Lung (tissue), 12 donors: ENCODE measurements around the gene ZC3H8. TPM values are rescaled to one million over a fixed set of nuclear protein-coding genes. Genes with fewer than 3 reads are reported as not detected.

ENCODE experiments used
- ATAC-seq: fragments of 200-7000 bp; cut with Tn5 transposase; one replicate; pipeline ENCODE4 v1.9.1; 2020; ENCODE audit warnings: moderate number of reproducible peaks; ENCODE audit not compliant: insufficient read depth, low FRiP score
- DNase-seq, 3 donors: peaks; one replicate each; pipeline ENCODE4 v3.0.0-alpha.2; 2013 to 2017
- H3K27ac ChIP-seq, 2 donors: one replicate each; pipeline ENCODE4 v1.5.1; 2013; ENCODE audit warnings: mild to moderate bottlenecking in 2 of 2, moderate library complexity in 2 of 2, control low read depth in 1 of 2, inconsistent platforms in 1 of 2, low read depth in 1 of 2, low read length in 1 of 2
- H3K27me3 ChIP-seq, 3 donors: one replicate each; pipeline ENCODE4 v1.5.1; 2013; ENCODE audit warnings: low read length in 2 of 3; ENCODE audit not compliant: control insufficient read depth in 3 of 3, insufficient read depth in 3 of 3
- H3K36me3 ChIP-seq, 4 donors: one replicate each; pipeline ENCODE4 v1.5.1; 2013; ENCODE audit warnings: low read length in 4 of 4, mild to moderate bottlenecking in 1 of 4, moderate library complexity in 1 of 4; ENCODE audit not compliant: control insufficient read depth in 4 of 4, insufficient read depth in 4 of 4
- H3K4me1 ChIP-seq, 5 donors: one replicate each; pipeline ENCODE4 v1.5.1; 2013; ENCODE audit warnings: low read length in 5 of 5, mild to moderate bottlenecking in 2 of 5, moderate library complexity in 1 of 5; ENCODE audit not compliant: control insufficient read depth in 5 of 5, insufficient read depth in 5 of 5
- H3K4me3 ChIP-seq: one replicate; pipeline ENCODE4 v1.5.1; 2013; ENCODE audit warnings: mild to moderate bottlenecking, control low read depth, moderate library complexity
- H3K9ac ChIP-seq, 2 donors: one replicate each; pipeline ENCODE4 v1.5.1; 2013; ENCODE audit warnings: low read length in 2 of 2, control low read depth in 1 of 2; ENCODE audit not compliant: insufficient read depth in 1 of 2
- H3K9me3 ChIP-seq, 4 donors: one replicate each; pipeline ENCODE4 v1.5.1; 2013; ENCODE audit warnings: low read length in 3 of 4, mild to moderate bottlenecking in 1 of 4, moderate library complexity in 1 of 4; ENCODE audit not compliant: control insufficient read depth in 4 of 4, insufficient read depth in 3 of 4
- WGBS, 2 donors: extraction: QIAGEN DNeasy Blood & Tissue Kit; methylation state at CpG; one replicate each; pipeline ENCODE4 v1.1.7; 2013; 5-methylcytosine and 5-hydroxymethylcytosine counted together
- polyA plus RNA-seq, 2 donors: library from polyadenylated mRNA; stranded (reverse); fragments of 200-250 nt; gene quantifications; one replicate each; pipeline ENCODE4 v1.2.1, GENCODE V29; 2013
- total RNA-seq, 2 donors: library from RNA; depleted of rRNA in 1 of 2; stranded (reverse); fragments of >200 nt in 1 of 2; gene quantifications; one replicate each; pipeline ENCODE4 v1.2.1, GENCODE V29; 2014 to 2021
- TF ChIP-seq, protein P1 (sequence below): IDR thresholded peaks from 2 replicates; pipeline ENCODE4 v1.5.1; 2012; ENCODE audit warnings: mild to moderate bottlenecking; ENCODE audit errors: control extremely low read depth, extremely low read depth
- donor health status: control.
- donor health status: control.
- donor health status: Bipolar disorder and iron deficiency.
- donor health status: healthy.
- donor health status: DM: yes; HTN: yes; CAD: no.

ZC3H8 gene
- total and polyA plus RNA-seq, 4 donors, result 2.1 to 24.9 (median 5.3) TPM

DNA sequence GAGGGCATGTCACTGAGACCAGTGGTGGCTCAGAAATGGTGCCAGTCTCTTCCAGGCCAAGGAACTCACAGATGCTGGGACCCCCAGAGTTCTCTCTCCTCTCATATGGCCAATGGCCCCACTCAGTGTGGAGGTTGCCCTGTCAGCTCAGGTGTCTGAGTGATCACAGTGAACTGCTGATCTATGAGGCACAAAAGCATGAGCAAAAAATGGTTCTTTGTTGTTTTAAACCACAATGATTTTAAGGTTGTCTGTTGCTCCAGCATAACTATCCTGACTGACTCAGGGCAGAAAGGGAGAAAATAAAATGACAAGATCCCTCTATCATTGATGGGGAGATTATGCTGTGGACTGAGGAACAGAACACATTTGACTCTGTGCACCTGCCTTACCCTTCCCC, 58.9 kb downstream of the ZC3H8 start:
- Histone ChIP-seq H3K27ac (no peak overlapping the region), H3K9me3 (peaks cover 0 to 3% (median 0%) of the 10 kb centered on the region in 4 donors), H3K36me3 (peaks cover 0 to 2% (median 0%) of the 10 kb centered on the region in 4 donors), H3K4me3 (no peak overlapping the region), H3K9ac (no peak overlapping the region), H3K4me1 (peaks cover 0 to 6% (median 0%) of the 10 kb centered on the region in 5 donors), H3K27me3 (no peaks in the 10 kb centered on the region)
- ATAC-seq, result no peak
- no peak for DNase-seq
- TF ChIP-seq, protein P1, sequence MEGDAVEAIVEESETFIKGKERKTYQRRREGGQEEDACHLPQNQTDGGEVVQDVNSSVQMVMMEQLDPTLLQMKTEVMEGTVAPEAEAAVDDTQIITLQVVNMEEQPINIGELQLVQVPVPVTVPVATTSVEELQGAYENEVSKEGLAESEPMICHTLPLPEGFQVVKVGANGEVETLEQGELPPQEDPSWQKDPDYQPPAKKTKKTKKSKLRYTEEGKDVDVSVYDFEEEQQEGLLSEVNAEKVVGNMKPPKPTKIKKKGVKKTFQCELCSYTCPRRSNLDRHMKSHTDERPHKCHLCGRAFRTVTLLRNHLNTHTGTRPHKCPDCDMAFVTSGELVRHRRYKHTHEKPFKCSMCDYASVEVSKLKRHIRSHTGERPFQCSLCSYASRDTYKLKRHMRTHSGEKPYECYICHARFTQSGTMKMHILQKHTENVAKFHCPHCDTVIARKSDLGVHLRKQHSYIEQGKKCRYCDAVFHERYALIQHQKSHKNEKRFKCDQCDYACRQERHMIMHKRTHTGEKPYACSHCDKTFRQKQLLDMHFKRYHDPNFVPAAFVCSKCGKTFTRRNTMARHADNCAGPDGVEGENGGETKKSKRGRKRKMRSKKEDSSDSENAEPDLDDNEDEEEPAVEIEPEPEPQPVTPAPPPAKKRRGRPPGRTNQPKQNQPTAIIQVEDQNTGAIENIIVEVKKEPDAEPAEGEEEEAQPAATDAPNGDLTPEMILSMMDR, result no peak

DNA sequence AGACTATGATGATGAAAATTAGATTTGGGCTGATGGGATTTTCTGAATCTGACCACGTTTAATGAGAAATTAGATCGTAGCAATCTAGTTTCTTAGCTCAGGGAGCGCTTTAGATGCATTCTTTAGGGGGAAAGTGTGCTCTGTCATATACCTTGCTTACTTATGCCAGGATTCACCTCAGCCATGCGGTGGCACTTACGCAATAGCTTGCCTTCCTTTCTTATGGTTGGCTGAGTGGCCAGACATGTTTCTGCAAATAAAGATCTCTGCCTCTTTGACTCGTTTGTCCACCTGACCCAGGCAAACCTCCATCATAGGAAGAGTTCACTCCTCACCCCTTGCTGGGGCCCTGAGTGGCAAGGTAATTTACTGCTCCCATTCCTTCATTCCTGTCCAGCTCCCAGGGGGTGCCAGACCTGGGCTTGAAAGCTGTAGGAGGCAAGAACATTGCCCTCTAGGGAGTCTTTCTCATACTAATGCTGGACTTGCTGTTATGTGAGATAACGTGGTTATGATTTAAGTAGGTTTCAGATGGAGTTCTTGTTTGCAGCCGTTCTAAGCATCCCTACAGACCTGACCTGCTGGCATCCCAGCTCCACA, 59.6 kb downstream of the ZC3H8 start:
- Histone ChIP-seq H3K4me3 (no peak overlapping the region), H3K4me1 (peaks cover 0 to 6% (median 0%) of the 10 kb centered on the region in 5 donors), H3K27me3 (no peaks in the 10 kb centered on the region), H3K9ac (no peak overlapping the region), H3K9me3 (peaks cover 0 to 1% (median 0%) of the 10 kb centered on the region in 4 donors), H3K36me3 (peaks cover 0 to 2% (median 0%) of the 10 kb centered on the region in 4 donors), H3K27ac (no peak overlapping the region)
- no peak for ATAC-seq
- TF ChIP-seq, protein P1, result no peak
- WGBS, 2 donors, result 87 to 89% methylated on average over 8 of the region's 8 CpGs
- DNase-seq, result no peak

DNA sequence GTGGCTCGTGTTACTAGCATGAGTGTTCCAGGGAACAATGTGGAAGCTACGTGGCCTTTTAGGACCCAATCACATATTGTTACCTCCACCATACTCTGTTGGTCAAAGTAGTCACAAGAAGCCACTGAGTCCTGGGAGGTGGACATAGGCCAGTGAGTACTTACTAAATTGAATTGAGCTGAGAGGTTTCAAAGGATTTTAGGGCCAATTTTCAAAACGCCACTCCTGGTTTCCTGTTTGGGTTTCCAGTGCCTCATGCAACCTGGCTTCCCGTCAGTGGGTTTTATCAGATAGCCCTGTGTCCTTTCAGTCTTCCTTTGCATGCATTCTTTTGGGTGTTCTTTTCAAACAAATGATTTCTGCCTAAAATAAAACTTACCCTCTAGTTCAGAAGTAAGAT, 60.4 kb downstream of the ZC3H8 start:
- H3K9me3 ChIP-seq, result no peaks in the 10 kb centered on the region
- no peak for ATAC-seq
- TF ChIP-seq, protein P1, result no peak
- no peak overlapping the region for H3K9ac ChIP-seq
- H3K27ac ChIP-seq, result no peak overlapping the region
- no peaks in the 10 kb centered on the region for H3K27me3 ChIP-seq
- H3K4me1 ChIP-seq, result peaks cover 0 to 6% (median 0%) of the 10 kb centered on the region in 5 donors
- H3K4me3 ChIP-seq, result no peak overlapping the region
- 67 to 71% methylated on average over 4 of the region's 4 CpGs for WGBS, 2 donors
- no peak for DNase-seq
- H3K36me3 ChIP-seq, result peaks cover 0 to 2% (median 0%) of the 10 kb centered on the region in 4 donors

DNA sequence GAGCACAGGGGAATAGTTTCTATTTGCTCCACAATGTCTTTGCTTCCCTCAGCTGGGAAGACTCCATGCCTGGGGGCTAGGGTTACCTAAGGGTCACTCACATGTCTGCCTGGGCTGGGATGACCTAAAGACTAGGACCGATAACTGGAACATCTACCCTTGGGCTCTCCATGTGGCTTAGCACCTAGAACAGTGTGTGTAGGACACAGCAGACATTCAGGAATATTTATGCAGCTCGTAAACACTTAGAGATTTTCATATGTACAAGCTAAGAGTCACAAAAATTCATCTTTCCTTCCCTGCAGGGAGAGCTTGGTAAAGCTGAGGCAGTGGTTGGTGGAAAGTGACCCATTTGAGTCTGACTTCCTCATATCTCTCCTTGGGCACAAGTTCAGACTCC, 60.8 kb downstream of the ZC3H8 start:
- Histone ChIP-seq H3K36me3 (peaks cover 0 to 2% (median 0%) of the 10 kb centered on the region in 4 donors), H3K9me3 (no peaks in the 10 kb centered on the region), H3K9ac (no peak overlapping the region), H3K4me3 (no peak overlapping the region), H3K4me1 (peaks cover 0 to 6% (median 0%) of the 10 kb centered on the region in 5 donors), H3K27me3 (no peaks in the 10 kb centered on the region), H3K27ac (no peak overlapping the region)
- 95 to 97% methylated on average over 2 of the region's 2 CpGs for WGBS, 2 donors
- no peak for DNase-seq
- no peak for ATAC-seq
- TF ChIP-seq, protein P1, result no peak
